T-helper 22 cell (primary cell): ENCODE measurements around the gene FOXI3.

Experiments used
- DNase-seq: peaks from one replicate; pipeline ENCODE4 v3.0.0-alpha.2; 2020; ENCODE audit warnings: low read depth

FOXI3 gene

DNA sequence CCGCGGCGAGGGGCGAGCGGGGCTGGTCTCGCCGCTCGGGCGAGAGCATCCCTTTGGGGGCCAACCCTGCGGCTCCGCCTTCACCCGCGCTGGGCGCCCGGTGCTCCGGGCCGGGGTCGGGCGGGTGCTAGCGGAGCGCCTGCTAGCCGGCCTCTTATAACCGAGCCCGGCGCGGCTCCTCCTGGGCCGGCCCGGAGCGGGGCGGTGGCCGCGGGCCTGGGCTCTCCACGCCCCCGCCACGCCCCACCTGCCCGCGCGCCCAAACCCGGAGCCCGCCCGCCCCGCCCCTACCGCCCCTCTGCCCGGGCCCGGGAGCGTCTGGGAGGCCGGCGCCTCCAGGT is at the start of gene FOXI3:
TSS of gene FOXI3 (minus strand) at position 129 of the 341 bp plus-strand sequence. CDS start 158 bp downstream, outside the sequence.
- no peak for DNase-seq

DNA sequence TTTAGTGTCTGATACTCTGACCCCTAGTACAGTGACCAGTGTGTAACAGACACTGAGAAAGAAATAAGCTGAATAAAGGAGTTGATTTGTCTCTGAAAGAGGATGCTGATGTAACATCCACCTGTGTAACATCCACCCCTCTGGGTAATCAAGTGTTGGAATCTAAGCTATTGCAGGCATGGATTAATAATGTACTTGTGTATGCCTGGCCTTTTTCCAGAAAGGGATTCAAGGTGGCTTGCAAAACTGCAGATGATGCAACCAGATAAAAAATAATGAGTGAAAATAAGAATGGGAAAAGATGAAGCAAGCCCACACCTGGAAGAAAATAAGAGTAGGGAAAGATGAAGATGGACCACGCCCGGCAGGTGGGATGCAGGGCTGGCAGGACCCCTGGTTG is 48.2 kb upstream of the FOXI3 start:
- DNase-seq, result no peak

GRCh38 chr2:88499204-88499603 is 46.7 kb upstream of the FOXI3 start:
- no peak for DNase-seq

- DNase-seq, result no peak
Observed at GRCh38 chr2:88493481-88493880, 41.0 kb upstream of the FOXI3 start.

DNA sequence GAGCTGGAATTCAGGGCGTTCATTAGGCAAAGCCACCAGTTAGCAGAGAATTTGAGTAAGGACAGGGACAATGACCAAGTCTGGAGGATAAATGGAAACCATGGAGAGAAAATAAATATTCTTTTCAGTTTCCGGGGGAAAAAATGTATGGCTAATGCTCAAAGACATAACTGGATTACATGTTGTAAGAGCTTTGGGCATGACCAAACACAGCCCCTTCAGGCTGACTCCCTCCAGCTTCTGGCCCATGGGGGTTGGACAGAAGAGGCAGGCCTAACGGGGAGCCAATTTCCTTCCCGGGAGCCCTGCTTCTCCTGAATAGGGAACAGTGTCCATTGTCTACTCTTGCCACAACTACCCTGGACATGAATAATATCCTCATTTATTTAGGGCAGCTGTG is 39.5 kb upstream of the FOXI3 start:
- DNase-seq, result no peak

- no peak for DNase-seq
Observed at GRCh38 chr2:88489181-88489580, 36.7 kb upstream of the FOXI3 start.

GRCh38 chr2:88483200-88483599 is 30.7 kb upstream of the FOXI3 start:
- DNase-seq, result no peak

- DNase-seq, result no peak
Observed at GRCh38 chr2:88481691-88482336, 29.3 kb upstream of the FOXI3 start.

- DNase-seq, result no peak
Observed at GRCh38 chr2:88472811-88473210, 20.3 kb upstream of the FOXI3 start.

DNA sequence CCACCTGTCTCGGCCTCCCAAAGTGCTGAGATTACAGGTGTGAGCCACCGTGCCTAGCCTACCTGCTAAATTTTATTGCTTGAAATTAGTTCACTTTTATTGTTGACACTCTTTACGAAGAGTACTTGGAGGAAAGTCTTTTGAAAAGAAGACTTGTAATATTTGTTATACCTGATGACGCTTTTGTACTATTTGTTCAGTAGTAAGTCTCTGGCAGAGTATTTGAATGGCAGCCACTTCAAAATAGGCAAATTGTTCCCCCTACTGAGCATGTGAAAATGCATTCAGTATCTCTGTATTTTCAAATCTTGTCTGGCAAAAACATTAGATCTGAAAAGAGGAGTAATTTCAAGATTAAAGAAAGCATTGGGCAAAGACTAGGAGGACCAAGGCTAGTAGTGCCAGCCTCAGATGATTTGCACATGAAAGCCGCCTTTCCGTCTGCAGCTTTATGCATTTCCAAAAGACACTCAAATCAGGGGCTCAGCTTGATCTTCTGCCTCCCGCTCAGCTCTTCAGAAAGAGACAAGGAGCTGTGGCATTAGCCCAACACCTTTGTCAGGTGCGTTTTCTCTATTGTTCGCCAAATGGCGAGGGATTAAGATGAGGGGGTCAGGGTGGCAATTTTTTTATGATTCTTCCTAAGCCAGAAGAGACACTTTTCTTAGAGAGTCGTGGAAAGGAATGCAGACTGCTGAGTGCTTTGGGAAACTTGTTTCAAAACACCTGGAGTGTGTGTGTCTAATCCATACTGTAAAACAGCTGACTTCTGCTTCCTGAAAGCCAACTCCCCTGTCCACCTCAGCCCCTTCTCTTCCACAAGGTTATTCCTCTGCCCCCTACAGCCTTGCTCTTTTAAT is 18.8 kb upstream of the FOXI3 start:
- DNase-seq, result no peak

- no peak for DNase-seq
Observed at GRCh38 chr2:88469202-88470114, 17.0 kb upstream of the FOXI3 start.

DNA sequence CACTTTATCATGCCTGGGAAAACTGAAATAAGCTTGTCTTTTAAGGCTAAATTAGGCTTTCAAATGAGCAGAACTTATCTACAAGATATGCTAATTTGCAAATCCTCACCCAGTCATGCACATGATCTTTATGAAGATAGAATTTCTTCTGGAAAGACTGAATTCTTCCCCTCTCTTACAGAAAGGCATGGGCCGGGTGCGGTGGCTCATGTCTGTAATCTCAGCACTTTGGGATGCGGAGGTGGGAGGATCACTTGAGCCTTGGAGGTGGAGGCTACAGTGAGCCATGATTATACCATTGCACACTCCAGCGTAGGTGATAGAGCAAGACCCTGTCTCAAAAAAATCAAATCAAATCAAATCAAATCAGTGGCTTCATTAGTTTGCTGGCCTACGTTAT is 11.7 kb upstream of the FOXI3 start:
- DNase-seq, result no peak

DNA sequence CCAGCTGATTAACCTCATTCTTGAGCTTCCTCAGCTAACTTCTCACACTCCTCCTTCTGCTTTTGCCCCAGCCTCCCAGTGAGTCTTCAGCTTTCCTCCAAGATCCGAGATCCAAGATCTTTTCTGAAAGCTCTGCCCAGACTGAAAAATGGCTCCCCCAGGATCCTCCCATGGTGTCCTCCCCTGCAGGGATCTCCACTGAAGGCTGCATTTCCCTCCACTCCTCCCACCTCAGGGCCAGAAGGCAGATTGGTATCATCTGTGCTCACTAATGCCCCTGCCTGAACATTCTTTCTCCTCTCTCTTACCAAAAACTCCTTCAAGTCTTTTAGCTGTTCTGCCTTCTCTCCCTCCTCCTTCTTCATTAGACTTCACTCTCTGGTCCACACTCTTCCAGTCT is 6.1 kb upstream of the FOXI3 start:
- no peak for DNase-seq

- DNase-seq, result no peak
Observed at GRCh38 chr2:88452980-88453582, 588 bp upstream of the FOXI3 start.

DNA sequence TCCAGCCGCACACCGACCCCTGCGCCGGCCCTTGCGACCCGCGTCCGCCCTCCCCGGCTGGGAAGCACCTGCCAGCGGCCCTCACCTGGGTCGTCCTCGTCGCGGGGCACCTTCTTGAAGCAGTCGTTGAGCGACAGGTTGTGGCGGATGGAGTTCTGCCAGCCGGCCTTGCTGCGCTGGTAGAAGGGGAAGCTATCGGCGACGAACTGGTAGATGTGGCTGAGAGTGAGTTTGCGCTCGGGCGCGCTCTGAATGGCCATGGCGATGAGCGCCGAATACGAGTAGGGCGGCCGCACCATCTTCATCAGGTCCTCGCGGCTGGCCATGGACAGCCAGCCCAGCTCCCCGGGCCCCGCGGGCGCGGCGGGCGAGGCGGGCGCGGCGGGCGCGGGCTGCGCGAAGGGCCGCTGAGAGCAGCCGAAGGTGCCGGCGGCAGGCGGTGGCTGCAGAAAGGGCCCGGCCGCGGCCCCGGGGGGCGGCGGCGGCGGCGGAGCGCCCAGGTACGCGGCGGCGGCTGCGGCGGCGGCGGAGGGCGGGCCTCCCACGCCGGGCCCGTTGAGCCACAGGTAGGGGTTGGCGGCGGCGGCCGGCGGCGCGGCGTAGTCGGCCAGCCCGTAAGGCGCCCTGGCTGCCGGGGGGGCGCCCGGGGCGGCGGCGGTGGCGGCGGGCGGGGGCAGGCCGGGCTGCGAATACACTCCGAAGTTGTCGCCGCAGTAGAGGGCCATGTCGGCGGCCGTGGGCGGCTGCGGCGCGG is 505 bp downstream of the FOXI3 start:
- no peak for DNase-seq

- DNase-seq, result no peak
Observed at GRCh38 chr2:88450925-88451810, 1.3 kb downstream of the FOXI3 start.

GRCh38 chr2:88450186-88450585 is 2.3 kb downstream of the FOXI3 start:
- DNase-seq, result no peak

DNA sequence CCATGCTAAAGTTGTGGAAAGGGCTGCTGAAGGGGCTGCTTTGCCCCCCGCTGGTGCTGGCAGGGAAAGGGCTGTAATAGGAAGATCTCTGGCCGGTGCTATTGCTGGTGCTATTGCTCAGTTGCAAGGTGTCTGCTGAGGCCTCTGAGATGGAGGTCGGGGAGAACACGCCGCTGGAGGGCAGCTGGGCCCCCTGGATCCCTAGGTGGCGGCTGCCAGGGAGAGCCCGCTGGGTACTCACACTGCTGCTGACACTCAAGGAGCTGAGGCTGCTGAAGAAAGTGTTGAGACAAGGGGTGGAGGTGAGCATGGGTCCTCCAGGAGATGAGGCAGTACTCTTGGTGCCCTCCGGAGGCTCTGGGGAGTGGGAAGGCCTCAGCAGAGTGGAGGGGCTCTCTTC is 4.2 kb downstream of the FOXI3 start:
- no peak for DNase-seq

DNA sequence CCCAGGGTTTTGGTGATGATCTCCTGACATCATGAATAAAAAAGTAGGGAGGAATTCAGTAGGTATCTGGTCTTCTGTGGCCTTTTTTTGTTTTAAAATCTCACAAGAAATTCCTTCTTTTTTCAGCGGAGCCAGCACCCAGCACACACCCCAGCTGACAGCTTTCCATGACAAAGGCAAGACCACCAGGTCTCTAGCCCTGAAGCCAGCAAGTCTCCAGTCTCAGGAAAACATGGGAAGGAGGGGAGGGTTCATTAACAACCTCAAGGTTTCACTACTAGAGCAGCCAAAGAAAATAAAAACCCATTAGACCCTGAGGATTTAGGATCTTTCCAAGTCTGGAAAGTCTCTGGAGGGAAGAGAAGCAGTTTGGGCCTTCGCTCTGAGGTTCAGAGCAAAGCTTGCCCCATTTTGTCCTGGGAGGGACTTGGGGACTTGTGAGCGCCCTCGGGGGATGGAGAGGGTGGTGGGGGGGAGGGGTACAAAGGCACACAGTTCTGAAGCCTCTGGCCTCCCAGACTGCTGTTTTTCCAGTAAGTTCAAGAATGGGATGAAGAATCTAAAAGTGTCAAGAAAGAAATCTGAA is 9.0 kb downstream of the FOXI3 start:
- DNase-seq, result no peak

GRCh38 chr2:88442473-88442872 is 10.0 kb downstream of the FOXI3 start:
- no peak for DNase-seq
